Measurements from ENCODE around the gene JTB. TPM values are rescaled to one million over a fixed set of nuclear protein-coding genes. Genes with fewer than 3 reads are reported as not detected.

The JTB gene
- total and polyA plus RNA-seq, 9 of the 15 experiments (the other 6 are each of a cell fraction or from before 2014, with no cell fraction given): 24.7 to 308 (median 151) TPM

GRCh38 chr1:153958111-153958960 is 19.1 kb downstream of the JTB start, which contains the start of gene CRTC2 (continued):
- TF ChIP-seq BCL6 (CRISPR knock-in tag; IDR thresholded peaks at IDR 0.05) (peak; percentile 80), ZFPM2 (CRISPR knock-in tag; IDR thresholded peaks at IDR 0.05) (no peak), POLR3G (IDR thresholded peaks at IDR 0.05; ENCODE audit: extremely low read depth, insufficient read length, insufficient replicate concordance) (no peak), BRCA1 (IDR thresholded peaks at IDR 0.05) (no peak), BRCA1 (CRISPR knock-in tag; IDR thresholded peaks at IDR 0.05) (no peak), ZNF407 (IDR thresholded peaks at IDR 0.05; ENCODE audit: low read depth) (no peak; the same call in 1 of the 2 replicates), ZNF274 (IDR thresholded peaks at IDR 0.05; ENCODE audit: borderline replicate concordance, low read depth, low read length) (no peak), PYGO2 (tag; IDR thresholded peaks at IDR 0.05) (no peak), BRF2 (IDR thresholded peaks at IDR 0.05; ENCODE audit: borderline replicate concordance, insufficient read depth, insufficient read length) (no peak), PHF21A (IDR thresholded peaks at IDR 0.05; ENCODE audit: borderline replicate concordance, low read depth) (no peak), ZNF280B (CRISPR knock-in tag; IDR thresholded peaks at IDR 0.05) (no peak), CHCHD3 (CRISPR knock-in tag; IDR thresholded peaks at IDR 0.05) (no peak), ZNF655 (CRISPR knock-in tag; IDR thresholded peaks at IDR 0.05) (no peak), CBFB (CRISPR knock-in tag; IDR thresholded peaks at IDR 0.05) (no peak), KLF16 (IDR thresholded peaks at IDR 0.05) (no peak), KAT8 (IDR thresholded peaks at IDR 0.05; ENCODE audit: low read depth) (no peak)
